ENCODE results near the gene PIK3R1. TPM values are rescaled to one million over a fixed set of nuclear protein-coding genes. Genes with fewer than 3 reads are reported as not detected.

Gene PIK3R1
- total and polyA plus RNA-seq, 4 donors = 73.3 to 123 (median 88.3) TPM

DNA sequence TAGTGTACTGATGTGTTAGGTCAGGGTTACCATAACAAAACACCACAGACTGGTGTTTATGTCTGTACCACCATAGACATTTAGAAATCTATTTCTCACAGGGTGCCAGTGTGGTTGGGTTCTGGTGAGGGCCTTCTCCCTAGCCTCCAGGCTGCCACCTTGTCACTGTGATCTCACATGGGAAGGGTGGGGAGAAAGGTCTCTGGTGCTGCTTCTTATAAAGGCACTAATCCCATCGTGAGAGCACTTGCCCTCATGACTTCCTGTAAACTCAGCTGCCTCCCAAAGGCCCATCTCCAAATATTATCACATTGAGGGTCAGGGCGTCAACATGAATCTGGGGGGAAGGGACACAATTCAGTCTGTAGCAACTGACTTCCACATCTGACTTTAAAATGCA is 49.8 kb downstream of the PIK3R1 start:
- no CpG with 5 or more reads among the region's 2 CpGs for WGBS (ENCODE audit: insufficient coverage)
- Histone ChIP-seq H3K4me3 (ENCODE audit: low read depth, low read length) (no peak overlapping the region), H3K4me1 (ENCODE audit: control insufficient read depth, insufficient read depth, low read length) (peaks cover 11% of the 10 kb centered on the region), H3K27me3 (ENCODE audit: control insufficient read depth, insufficient read depth, low read length) (no peaks in the 10 kb centered on the region), H3K27ac (ENCODE audit: low read depth, low read length) (no peak overlapping the region), H3K9me3 (ENCODE audit: control insufficient read depth, insufficient read depth, low read length) (no peaks in the 10 kb centered on the region), H3K36me3 (ENCODE audit: control insufficient read depth, insufficient read depth, low read length) (no peaks in the 10 kb centered on the region)
- no peak for DNase-seq (ENCODE audit: low read depth in 4 of 6, low spot score in 6 of 6)

GRCh38 chr5:68265822-68266395 is 50.4 kb downstream of the PIK3R1 start:
- Histone ChIP-seq H3K36me3 (ENCODE audit: control insufficient read depth, insufficient read depth, low read length) (no peaks in the 10 kb centered on the region), H3K27me3 (ENCODE audit: control insufficient read depth, insufficient read depth, low read length) (no peaks in the 10 kb centered on the region), H3K27ac (ENCODE audit: low read depth, low read length) (no peak overlapping the region), H3K4me1 (ENCODE audit: control insufficient read depth, insufficient read depth, low read length) (peaks cover 11% of the 10 kb centered on the region), H3K9me3 (ENCODE audit: control insufficient read depth, insufficient read depth, low read length) (no peaks in the 10 kb centered on the region), H3K4me3 (ENCODE audit: low read depth, low read length) (no peak overlapping the region)
- no peak for DNase-seq (ENCODE audit: low read depth in 4 of 6, low spot score in 6 of 6)
- WGBS (ENCODE audit: insufficient coverage) = 45% methylated on average over 1 of the region's 3 CpGs

- H3K4me1 ChIP-seq (ENCODE audit: control insufficient read depth, insufficient read depth, low read length) = peaks cover 11% of the 10 kb centered on the region
- H3K4me3 ChIP-seq (ENCODE audit: low read depth, low read length) = no peak overlapping the region
- H3K9me3 ChIP-seq (ENCODE audit: control insufficient read depth, insufficient read depth, low read length) = no peaks in the 10 kb centered on the region
- no CpG with 5 or more reads among the region's 1 CpG for WGBS (ENCODE audit: insufficient coverage)
- DNase-seq (ENCODE audit: low read depth in 4 of 6, low spot score in 6 of 6) = no peak
- H3K36me3 ChIP-seq (ENCODE audit: control insufficient read depth, insufficient read depth, low read length) = no peaks in the 10 kb centered on the region
- H3K27ac ChIP-seq (ENCODE audit: low read depth, low read length) = no peak overlapping the region
- no peaks in the 10 kb centered on the region for H3K27me3 ChIP-seq (ENCODE audit: control insufficient read depth, insufficient read depth, low read length)
Measured at GRCh38 chr5:68266457-68266856, 50.9 kb downstream of the PIK3R1 start.

DNA sequence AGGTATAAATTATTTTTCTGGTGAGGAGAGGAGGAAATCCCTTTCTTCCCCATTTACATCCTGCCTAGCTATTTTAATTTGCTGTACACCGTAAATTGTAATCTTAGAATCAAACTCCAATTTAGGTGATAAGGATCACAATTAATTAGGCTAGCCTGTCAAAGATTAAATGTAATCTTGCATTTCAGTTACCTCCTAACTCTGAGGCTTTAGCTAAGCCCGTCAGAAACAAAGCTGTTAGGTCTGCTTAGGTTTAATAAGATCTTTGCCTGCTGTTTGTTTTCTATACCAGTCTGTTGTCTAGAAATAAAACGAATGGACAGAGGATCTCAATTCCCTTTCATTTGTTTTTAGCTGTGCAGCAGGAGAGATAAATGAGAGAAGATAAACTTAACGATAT is 51.5 kb downstream of the PIK3R1 start:
- H3K9me3 ChIP-seq (ENCODE audit: control insufficient read depth, insufficient read depth, low read length) = no peaks in the 10 kb centered on the region
- H3K36me3 ChIP-seq (ENCODE audit: control insufficient read depth, insufficient read depth, low read length) = no peaks in the 10 kb centered on the region
- DNase-seq (ENCODE audit: low read depth in 4 of 6, low spot score in 6 of 6) = no peak
- no peaks in the 10 kb centered on the region for H3K27me3 ChIP-seq (ENCODE audit: control insufficient read depth, insufficient read depth, low read length)
- no peak overlapping the region for H3K4me3 ChIP-seq (ENCODE audit: low read depth, low read length)
- WGBS (ENCODE audit: insufficient coverage) = no CpG with 5 or more reads among the region's 4 CpGs
- H3K4me1 ChIP-seq (ENCODE audit: control insufficient read depth, insufficient read depth, low read length) = peaks cover 11% of the 10 kb centered on the region
- no peak overlapping the region for H3K27ac ChIP-seq (ENCODE audit: low read depth, low read length)

- H3K9me3 ChIP-seq (ENCODE audit: control insufficient read depth, insufficient read depth, low read length) = no peaks in the 10 kb centered on the region
- DNase-seq (ENCODE audit: low read depth in 4 of 6, low spot score in 6 of 6) = no peak
- no CpG with 5 or more reads among the region's 3 CpGs for WGBS (ENCODE audit: insufficient coverage)
- H3K27ac ChIP-seq (ENCODE audit: low read depth, low read length) = no peak overlapping the region
- no peaks in the 10 kb centered on the region for H3K27me3 ChIP-seq (ENCODE audit: control insufficient read depth, insufficient read depth, low read length)
- no peaks in the 10 kb centered on the region for H3K36me3 ChIP-seq (ENCODE audit: control insufficient read depth, insufficient read depth, low read length)
- H3K4me3 ChIP-seq (ENCODE audit: low read depth, low read length) = no peak overlapping the region
- H3K4me1 ChIP-seq (ENCODE audit: control insufficient read depth, insufficient read depth, low read length) = peaks cover 11% of the 10 kb centered on the region
Measured at GRCh38 chr5:68268101-68268851, 52.7 kb downstream of the PIK3R1 start.

DNA sequence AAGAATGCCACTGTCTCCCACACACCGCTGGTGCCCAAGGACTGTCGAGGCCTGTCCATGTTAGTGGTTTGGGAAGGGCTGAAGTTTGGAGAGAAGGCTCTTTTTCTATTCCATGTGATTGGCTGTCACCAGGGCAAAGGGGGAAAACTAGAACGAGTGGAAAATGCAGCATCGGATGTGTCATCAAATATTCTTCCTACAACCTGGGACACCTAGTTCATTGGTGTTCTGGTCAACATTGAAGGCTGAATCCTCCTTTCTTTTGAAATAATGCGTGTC is 53.2 kb downstream of the PIK3R1 start:
- H3K27ac ChIP-seq (ENCODE audit: low read depth, low read length) = no peak overlapping the region
- H3K36me3 ChIP-seq (ENCODE audit: control insufficient read depth, insufficient read depth, low read length) = no peaks in the 10 kb centered on the region
- no peaks in the 10 kb centered on the region for H3K9me3 ChIP-seq (ENCODE audit: control insufficient read depth, insufficient read depth, low read length)
- no peak overlapping the region for H3K4me3 ChIP-seq (ENCODE audit: low read depth, low read length)
- DNase-seq (ENCODE audit: low read depth in 4 of 6, low spot score in 6 of 6) = no peak
- no peaks in the 10 kb centered on the region for H3K27me3 ChIP-seq (ENCODE audit: control insufficient read depth, insufficient read depth, low read length)
- peaks cover 11% of the 10 kb centered on the region for H3K4me1 ChIP-seq (ENCODE audit: control insufficient read depth, insufficient read depth, low read length)
- no CpG with 5 or more reads among the region's 5 CpGs for WGBS (ENCODE audit: insufficient coverage)

- H3K27ac ChIP-seq (ENCODE audit: low read depth, low read length) = no peak overlapping the region
- no peak overlapping the region for H3K4me3 ChIP-seq (ENCODE audit: low read depth, low read length)
- H3K9me3 ChIP-seq (ENCODE audit: control insufficient read depth, insufficient read depth, low read length) = no peaks in the 10 kb centered on the region
- no peaks in the 10 kb centered on the region for H3K36me3 ChIP-seq (ENCODE audit: control insufficient read depth, insufficient read depth, low read length)
- no peak for DNase-seq (ENCODE audit: low read depth in 4 of 6, low spot score in 6 of 6)
- peaks cover 8% of the 10 kb centered on the region for H3K4me1 ChIP-seq (ENCODE audit: control insufficient read depth, insufficient read depth, low read length)
- H3K27me3 ChIP-seq (ENCODE audit: control insufficient read depth, insufficient read depth, low read length) = no peaks in the 10 kb centered on the region
- no CpG with 5 or more reads among the region's 2 CpGs for WGBS (ENCODE audit: insufficient coverage)
Measured at GRCh38 chr5:68269820-68270219, 54.3 kb downstream of the PIK3R1 start.

- Histone ChIP-seq H3K27ac (ENCODE audit: low read depth, low read length) (no peak overlapping the region), H3K36me3 (ENCODE audit: control insufficient read depth, insufficient read depth, low read length) (no peaks in the 10 kb centered on the region), H3K9me3 (ENCODE audit: control insufficient read depth, insufficient read depth, low read length) (no peaks in the 10 kb centered on the region), H3K4me3 (ENCODE audit: low read depth, low read length) (no peak overlapping the region), H3K4me1 (ENCODE audit: control insufficient read depth, insufficient read depth, low read length) (peaks cover 6% of the 10 kb centered on the region), H3K27me3 (ENCODE audit: control insufficient read depth, insufficient read depth, low read length) (no peaks in the 10 kb centered on the region)
- DNase-seq (ENCODE audit: low read depth in 4 of 6, low spot score in 6 of 6) = no peak
Measured at GRCh38 chr5:68270399-68270975, 54.9 kb downstream of the PIK3R1 start.

GRCh38 chr5:68271124-68271523 is 55.6 kb downstream of the PIK3R1 start:
- Histone ChIP-seq H3K27ac (ENCODE audit: low read depth, low read length) (no peak overlapping the region), H3K4me1 (ENCODE audit: control insufficient read depth, insufficient read depth, low read length) (peaks cover 2% of the 10 kb centered on the region)
- 64% methylated on average over 3 of the region's 5 CpGs for WGBS (ENCODE audit: insufficient coverage)

GRCh38 chr5:68272289-68272688 is 56.7 kb downstream of the PIK3R1 start:
- peak in 1 of 6 donors; percentile 77 for DNase-seq (ENCODE audit: low read depth in 4 of 6, low spot score in 6 of 6)
- no peaks in the 10 kb centered on the region for H3K27me3 ChIP-seq (ENCODE audit: control insufficient read depth, insufficient read depth, low read length)
- no CpG with 5 or more reads among the region's 2 CpGs for WGBS (ENCODE audit: insufficient coverage)
- H3K9me3 ChIP-seq (ENCODE audit: control insufficient read depth, insufficient read depth, low read length) = no peaks in the 10 kb centered on the region
- peaks cover 2% of the 10 kb centered on the region for H3K4me1 ChIP-seq (ENCODE audit: control insufficient read depth, insufficient read depth, low read length)
- no peak overlapping the region for H3K4me3 ChIP-seq (ENCODE audit: low read depth, low read length)
- H3K27ac ChIP-seq (ENCODE audit: low read depth, low read length) = no peak overlapping the region
- no peaks in the 10 kb centered on the region for H3K36me3 ChIP-seq (ENCODE audit: control insufficient read depth, insufficient read depth, low read length)

More at GRCh38 chr5:68271124-68271523, 55.6 kb downstream of the PIK3R1 start:
- H3K4me3 ChIP-seq (ENCODE audit: low read depth, low read length) = no peak overlapping the region
- H3K9me3 ChIP-seq (ENCODE audit: control insufficient read depth, insufficient read depth, low read length) = no peaks in the 10 kb centered on the region
- no peaks in the 10 kb centered on the region for H3K27me3 ChIP-seq (ENCODE audit: control insufficient read depth, insufficient read depth, low read length)
- H3K36me3 ChIP-seq (ENCODE audit: control insufficient read depth, insufficient read depth, low read length) = no peaks in the 10 kb centered on the region
- DNase-seq (ENCODE audit: low read depth in 4 of 6, low spot score in 6 of 6) = no peak

Data from spinal cord (tissue), 10 donors.